Trophoblast cell (in vitro differentiated cells and primary cell): ENCODE data around the gene UGT1A4.

Experiments used
- DNase-seq, 2 donors: peaks; one replicate each; pipeline ENCODE4 v3.0.0-alpha.2; 2016
- H2AFZ ChIP-seq: 2 replicates; pipeline ENCODE4 v1.6.1; 2013; ENCODE audit warnings: low read length, moderate library complexity, mild to moderate bottlenecking; ENCODE audit not compliant: insufficient read depth, poor library complexity
- H2AK5ac ChIP-seq: 2 replicates; pipeline ENCODE4 v1.6.1; 2013; ENCODE audit warnings: mild to moderate bottlenecking, low read length
- H2BK120ac ChIP-seq: 2 replicates; pipeline ENCODE4 v1.6.1; 2013; ENCODE audit warnings: low read length, mild to moderate bottlenecking, moderate library complexity; ENCODE audit not compliant: insufficient read depth, poor library complexity
- H2BK12ac ChIP-seq: 2 replicates; pipeline ENCODE4 v1.6.1; 2013; ENCODE audit warnings: mild to moderate bottlenecking, low read length, moderate library complexity
- H2BK5ac ChIP-seq: 2 replicates; pipeline ENCODE4 v1.6.1; 2013; ENCODE audit warnings: low read length, low read depth, moderate library complexity, mild to moderate bottlenecking; ENCODE audit not compliant: poor library complexity
- H3K14ac ChIP-seq: 2 replicates; pipeline ENCODE4 v1.6.1; 2013; ENCODE audit warnings: mild to moderate bottlenecking, low read length
- H3K18ac ChIP-seq: 2 replicates; pipeline ENCODE4 v1.6.1; 2013; ENCODE audit warnings: mild to moderate bottlenecking, low read length
- H3K23ac ChIP-seq: 2 replicates; pipeline ENCODE4 v1.6.1; 2013; ENCODE audit warnings: low read length
- H3K27ac ChIP-seq: 2 replicates; pipeline ENCODE4 v1.5.1; 2013; ENCODE audit warnings: low read depth, mild to moderate bottlenecking, inconsistent platforms, low read length, moderate library complexity
- H3K27me3 ChIP-seq: 2 replicates; pipeline ENCODE4 v1.6.1; 2013; ENCODE audit warnings: inconsistent platforms, mild to moderate bottlenecking, low read length, moderate library complexity; ENCODE audit not compliant: insufficient read depth
- H3K36me3 ChIP-seq, 2 experiments: 1 replicate in 1 of 2; 2 replicates in 1 of 2; pipeline ENCODE4 v1.6.1; 2013; ENCODE audit warnings: low read length in 2 of 2, mild to moderate bottlenecking in 2 of 2, moderate library complexity in 1 of 2; ENCODE audit not compliant: insufficient read depth in 2 of 2, control insufficient read depth in 1 of 2
- H3K4ac ChIP-seq: 2 replicates; pipeline ENCODE4 v1.6.1; 2013; ENCODE audit warnings: low read depth, mild to moderate bottlenecking, low read length, moderate library complexity
- H3K4me1 ChIP-seq, 2 experiments: 1 replicate in 1 of 2; 2 replicates in 1 of 2; pipeline ENCODE4 v1.6.1; 2013; ENCODE audit warnings: low read length in 2 of 2, mild to moderate bottlenecking in 2 of 2, moderate library complexity in 1 of 2; ENCODE audit not compliant: insufficient read depth in 2 of 2, control insufficient read depth in 1 of 2
- H3K4me2 ChIP-seq: 2 replicates; pipeline ENCODE4 v1.6.1; 2013; ENCODE audit warnings: inconsistent platforms, mild to moderate bottlenecking, low read length, moderate library complexity
- H3K4me3 ChIP-seq: 2 replicates; pipeline ENCODE4 v1.5.1; 2013; ENCODE audit warnings: mild to moderate bottlenecking, low read depth, low read length, inconsistent platforms
- H3K79me1 ChIP-seq: one replicate; pipeline ENCODE4 v1.6.1; 2013; ENCODE audit warnings: low read length
- H3K79me2 ChIP-seq: 2 replicates; pipeline ENCODE4 v1.6.1; 2013; ENCODE audit warnings: low read length, mild to moderate bottlenecking; ENCODE audit not compliant: control insufficient read depth, insufficient read depth, poor library complexity
- H3K9ac ChIP-seq: 2 replicates; pipeline ENCODE4 v1.6.1; 2013; ENCODE audit warnings: mild to moderate bottlenecking, low read length
- H3K9me3 ChIP-seq: 2 replicates; pipeline ENCODE4 v1.6.1; 2013; ENCODE audit warnings: low read depth, mild to moderate bottlenecking, control low read depth, inconsistent platforms, low read length; ENCODE audit not compliant: insufficient read depth
- H4K12ac ChIP-seq: 2 replicates; pipeline ENCODE4 v1.6.1; 2013; ENCODE audit warnings: low read depth, mild to moderate bottlenecking, low read length, moderate library complexity
- H4K8ac ChIP-seq: 2 replicates; pipeline ENCODE4 v1.6.1; 2013; ENCODE audit warnings: low read depth, mild to moderate bottlenecking, low read length, moderate library complexity
- H4K91ac ChIP-seq: one replicate; pipeline ENCODE4 v1.6.1; 2013; ENCODE audit warnings: low read depth, mild to moderate bottlenecking, low read length, moderate library complexity
- WGBS: extraction: QIAGEN DNeasy Blood & Tissue Kit; methylation state at CpG from one replicate; pipeline ENCODE4 v1.1.7; 2013; ENCODE audit warnings: missing lambda C conversion rate; ENCODE audit not compliant: insufficient read length, insufficient coverage; ENCODE audit errors: extremely low coverage; 5-methylcytosine and 5-hydroxymethylcytosine counted together

UGT1A4 gene

DNA sequence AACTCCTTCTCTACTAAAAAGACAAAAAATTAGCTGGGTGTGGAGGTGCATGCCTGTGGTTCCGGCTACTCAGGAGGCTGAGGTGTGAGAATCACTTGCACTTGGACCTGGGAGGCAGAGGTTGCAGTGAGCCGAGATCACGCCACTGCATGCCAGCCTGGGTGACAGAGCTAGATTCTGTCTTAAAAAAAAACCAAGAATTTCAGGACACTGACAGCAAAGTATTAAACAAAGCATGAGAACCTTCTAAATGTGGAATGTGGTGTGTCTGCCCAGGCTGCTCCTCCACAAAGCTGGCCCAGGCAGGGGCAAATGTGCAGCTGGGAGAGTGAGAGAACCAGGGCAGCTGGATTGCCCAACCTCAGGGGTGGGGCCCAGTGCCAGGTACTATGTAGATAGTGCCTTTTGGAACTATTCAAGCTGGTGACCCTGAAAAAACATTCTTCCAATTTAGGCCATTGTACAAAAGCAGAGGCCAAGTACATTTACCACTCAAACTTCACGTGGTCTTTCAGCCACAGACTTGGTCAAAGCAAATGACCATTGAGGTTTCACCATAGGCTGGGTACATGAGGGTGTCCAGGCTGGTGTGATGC lies 12.5 kb upstream of the UGT1A4 start:
- no peak overlapping the region for H4K91ac ChIP-seq
- no CpG with 5 or more reads among the region's 4 CpGs for WGBS

GRCh38 chr2:233706720-233707119 lies 11.8 kb upstream of the UGT1A4 start:
- H4K91ac ChIP-seq: no peak overlapping the region
- H3K79me2 ChIP-seq: no peaks in the 10 kb centered on the region
- H3K23ac ChIP-seq: no peak overlapping the region
- H2AK5ac ChIP-seq: no peak overlapping the region
- H3K18ac ChIP-seq: no peak overlapping the region
- DNase-seq: peak; percentile 32 to 67
- no CpG with 5 or more reads among the region's 1 CpG for WGBS
- H3K4me1 ChIP-seq: peaks cover 0 to 2% of the 10 kb centered on the region in 2 experiments
- no peaks in the 10 kb centered on the region for H3K79me1 ChIP-seq
- H4K8ac ChIP-seq: no peak overlapping the region
- no peak overlapping the region for H2BK12ac ChIP-seq
- no peak overlapping the region for H3K4me3 ChIP-seq
- no peak overlapping the region for H3K14ac ChIP-seq
- no peak overlapping the region for H3K27ac ChIP-seq
- H3K9me3 ChIP-seq: no peaks in the 10 kb centered on the region
- H3K4ac ChIP-seq: no peak overlapping the region
- no peak overlapping the region for H3K9ac ChIP-seq
- H3K36me3 ChIP-seq: no peaks in the 10 kb centered on the region
- H2BK5ac ChIP-seq: no peak overlapping the region
- H2AFZ ChIP-seq: no peak overlapping the region
- H3K4me2 ChIP-seq: no peak overlapping the region
- no peaks in the 10 kb centered on the region for H3K27me3 ChIP-seq
- H4K12ac ChIP-seq: no peak overlapping the region
- no peak overlapping the region for H2BK120ac ChIP-seq

More for the DNA sequence above, 12.5 kb upstream of the UGT1A4 start:
- no peaks in the 10 kb centered on the region for H3K36me3 ChIP-seq
- H4K8ac ChIP-seq: no peak overlapping the region
- H2BK12ac ChIP-seq: no peak overlapping the region
- no peak overlapping the region for H3K4me2 ChIP-seq
- H3K18ac ChIP-seq: no peak overlapping the region
- H3K79me1 ChIP-seq: no peaks in the 10 kb centered on the region
- H3K4me1 ChIP-seq: peaks cover 0 to 2% of the 10 kb centered on the region in 2 experiments
- DNase-seq: peak in 1 of 2 donors; percentile 62
- H3K9ac ChIP-seq: no peak overlapping the region
- no peak overlapping the region for H3K4ac ChIP-seq
- H3K27ac ChIP-seq: no peak overlapping the region
- no peak overlapping the region for H2AFZ ChIP-seq
- H2BK120ac ChIP-seq: no peak overlapping the region
- H3K27me3 ChIP-seq: no peaks in the 10 kb centered on the region
- no peaks in the 10 kb centered on the region for H3K9me3 ChIP-seq
- H2BK5ac ChIP-seq: no peak overlapping the region
- H4K12ac ChIP-seq: no peak overlapping the region
- no peak overlapping the region for H2AK5ac ChIP-seq
- H3K14ac ChIP-seq: no peak overlapping the region
- H3K23ac ChIP-seq: no peak overlapping the region
- no peak overlapping the region for H3K4me3 ChIP-seq
- no peaks in the 10 kb centered on the region for H3K79me2 ChIP-seq

DNA sequence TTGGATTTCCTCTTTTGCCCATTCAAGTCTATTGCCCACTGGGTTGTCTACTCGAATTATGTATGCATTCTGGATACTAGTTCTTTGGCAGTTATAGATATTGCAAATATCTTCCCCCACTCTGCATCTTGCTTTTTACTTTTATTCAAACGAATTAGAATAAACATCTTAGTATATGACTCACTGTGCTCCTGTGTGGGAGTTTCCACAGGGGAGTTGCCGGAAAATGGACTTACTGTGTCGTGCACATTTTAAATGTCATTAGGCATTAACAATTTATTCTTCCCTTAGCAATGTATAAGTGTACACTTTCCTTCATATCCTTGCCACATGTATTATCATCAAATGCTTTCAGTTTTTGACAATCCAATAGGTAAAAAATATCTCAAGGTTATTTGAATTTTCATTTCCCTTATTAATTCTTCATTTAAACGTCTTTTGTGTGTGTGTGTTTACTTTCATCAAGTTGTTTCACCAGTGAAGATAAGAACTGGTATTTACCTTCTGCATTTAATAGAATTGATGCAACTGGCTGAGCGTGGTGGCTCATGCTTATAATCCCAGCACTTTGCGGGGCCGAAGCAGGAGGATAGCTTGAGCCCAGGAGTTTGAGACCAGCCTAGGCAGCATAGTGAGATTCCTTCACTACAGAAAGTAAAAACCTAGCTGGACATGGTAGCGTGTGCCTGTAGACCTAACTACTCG lies 10.4 kb upstream of the UGT1A4 start:
- Histone ChIP-seq H2AK5ac (no peak overlapping the region), H2BK12ac (no peak overlapping the region), H3K79me1 (no peaks in the 10 kb centered on the region), H3K79me2 (no peaks in the 10 kb centered on the region), H3K18ac (no peak overlapping the region), H3K27me3 (no peaks in the 10 kb centered on the region), H2BK5ac (no peak overlapping the region), H4K91ac (no peak overlapping the region), H3K9ac (no peak overlapping the region), H3K4ac (no peak overlapping the region), H3K23ac (no peak overlapping the region), H3K4me3 (no peak overlapping the region), H3K14ac (no peak overlapping the region), H3K27ac (no peak overlapping the region), H3K36me3 (no peaks in the 10 kb centered on the region), H2AFZ (no peak overlapping the region), H3K4me2 (no peak overlapping the region), H2BK120ac (no peak overlapping the region), H3K9me3 (no peaks in the 10 kb centered on the region), H4K12ac (no peak overlapping the region), H3K4me1 (peaks cover 0 to 2% of the 10 kb centered on the region in 2 experiments), H4K8ac (no peak overlapping the region)
- WGBS: no CpG with 5 or more reads among the region's 10 CpGs
- no peak for DNase-seq

DNA sequence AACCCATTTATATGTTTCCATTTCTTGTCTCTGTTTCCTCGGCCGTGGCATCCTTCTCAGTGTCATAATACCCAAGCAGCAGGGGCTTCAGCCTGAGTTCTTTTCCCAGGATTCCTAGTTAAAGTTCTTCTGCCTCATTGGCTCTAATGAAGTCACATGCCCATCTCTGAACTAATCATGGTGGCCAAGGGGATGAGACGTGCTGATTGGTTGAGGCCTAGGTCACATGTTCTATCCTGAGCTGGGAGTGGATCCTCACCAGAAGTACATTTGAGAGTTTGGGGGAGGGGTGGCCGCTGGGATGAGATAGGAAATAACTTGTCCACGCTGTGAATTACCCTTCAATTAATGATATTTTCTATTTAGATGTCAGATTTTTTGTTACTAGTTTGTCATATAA lies 9.6 kb upstream of the UGT1A4 start:
- Histone ChIP-seq H4K12ac (no peak overlapping the region), H3K9ac (no peak overlapping the region), H3K23ac (no peak overlapping the region), H3K9me3 (no peaks in the 10 kb centered on the region), H3K4me1 (peaks cover 0 to 2% of the 10 kb centered on the region in 2 experiments), H3K18ac (no peak overlapping the region), H3K4ac (no peak overlapping the region), H2BK12ac (no peak overlapping the region), H3K36me3 (no peaks in the 10 kb centered on the region), H2BK5ac (no peak overlapping the region), H3K27me3 (no peaks in the 10 kb centered on the region), H4K91ac (no peak overlapping the region), H2BK120ac (no peak overlapping the region), H3K27ac (no peak overlapping the region), H3K4me3 (no peak overlapping the region), H2AK5ac (no peak overlapping the region), H3K79me1 (no peaks in the 10 kb centered on the region), H3K14ac (no peak overlapping the region), H2AFZ (no peak overlapping the region), H3K79me2 (no peaks in the 10 kb centered on the region), H4K8ac (no peak overlapping the region), H3K4me2 (no peak overlapping the region)
- no CpG with 5 or more reads among the region's 5 CpGs for WGBS
- DNase-seq: no peak
